SK-N-SH (cell line): ENCODE results near the gene MRPL21. TPM values are rescaled to one million over a fixed set of nuclear protein-coding genes. Genes with fewer than 3 reads are reported as not detected.

Source experiments
- CTCF ChIA-PET: fragments of 300-600, 350-600 bp; formaldehyde crosslinking; extraction: SDS; loops from one replicate; lab custom pipeline; 2021; lab: Yijun Ruan, JAX
- POLR2A ChIA-PET: fragments of 350-600 bp; sonication (Branson Sonifier 250); formaldehyde crosslinking; extraction: SDS; loops from one replicate; lab custom pipeline; 2020; ENCODE audit warnings: antibody characterized with exemption, inconsistent platforms; lab: Yijun Ruan, JAX
- DNase-seq: peaks from one replicate; pipeline ENCODE4 v3.0.0; 2012
- H2AFZ ChIP-seq: fragments of 200-600 bp; sonication (generic); 2 replicates; pipeline ENCODE4 v1.8.1; 2016; ENCODE audit warnings: antibody characterized with exemption, mild to moderate bottlenecking, low read depth
- H3F3A ChIP-seq: fragments of 200-600 bp; sonication (generic); replicated peaks from 2 replicates; pipeline ENCODE3; 2016; ENCODE audit warnings: antibody characterized with exemption, mild to moderate bottlenecking; ENCODE audit not compliant: insufficient read depth
- H3K27ac ChIP-seq, 2 experiments: fragments of 200-500 bp in 1 of 2; fragments of 200-600 bp in 1 of 2; sonication (Bioruptor generic) in 1 of 2; sonication (generic), shearing (Covaris generic) in 1 of 2; 2 replicates each; pipeline versions ENCODE4 v1.5.1 to v1.6.1; 2014 to 2016; ENCODE audit warnings: low read depth in 2 of 2, inconsistent platforms in 1 of 2, low read length in 1 of 2, mild to moderate bottlenecking in 1 of 2, mixed read lengths in 1 of 2
- H3K27me3 ChIP-seq: fragments of 200-600 bp; sonication (generic), shearing (Covaris generic); 2 replicates; pipeline ENCODE4 v1.6.1; 2016; ENCODE audit warnings: mixed run types; ENCODE audit not compliant: insufficient read depth
- H3K36me3 ChIP-seq, 2 experiments: fragments of 200-500 bp in 1 of 2; fragments of 200-600 bp in 1 of 2; sonication (Bioruptor generic) in 1 of 2; sonication (generic) in 1 of 2; replicated peaks in 1 of 2; 2 replicates each; pipeline versions ENCODE3 to v1.5.1; 2014 to 2016; ENCODE audit warnings: low read length in 1 of 2, mild to moderate bottlenecking in 1 of 2; ENCODE audit not compliant: insufficient read depth in 2 of 2, control insufficient read depth in 1 of 2
- H3K4me1 ChIP-seq, 2 experiments: fragments of 200-500 bp in 1 of 2; fragments of 200-600 bp in 1 of 2; sonication (Bioruptor generic) in 1 of 2; sonication (generic), shearing (Covaris generic) in 1 of 2; 2 replicates each; pipeline versions ENCODE4 v1.5.1 to v1.6.1; 2014 to 2016; ENCODE audit warnings: low read depth in 1 of 2, low read length in 1 of 2, mixed run types in 1 of 2; ENCODE audit not compliant: insufficient read depth in 2 of 2, control insufficient read depth in 1 of 2
- H3K4me2 ChIP-seq: fragments of 200-600 bp; sonication (generic), shearing (Covaris generic); 2 replicates; pipeline ENCODE4 v1.6.1; 2017; ENCODE audit warnings: mixed run types
- H3K4me3 ChIP-seq, 2 experiments: fragments of 200-500 bp in 1 of 2; fragments of 200-600 bp in 1 of 2; sonication (Bioruptor generic) in 1 of 2; sonication (generic), shearing (Covaris generic) in 1 of 2; 2 replicates each; pipeline versions ENCODE4 v1.5.1 to v1.8.1; 2014 to 2016; ENCODE audit warnings: low read depth in 2 of 2, inconsistent platforms in 1 of 2, low read length in 1 of 2, mild to moderate bottlenecking in 1 of 2, mixed read lengths in 1 of 2, moderate library complexity in 1 of 2
- H3K79me2 ChIP-seq: fragments of 200-600 bp; sonication (generic); 2 replicates; pipeline ENCODE4 v1.8.1; 2017; ENCODE audit warnings: mild to moderate bottlenecking; ENCODE audit not compliant: insufficient read depth
- H3K9ac ChIP-seq: fragments of 200-600 bp; sonication (generic); 2 replicates; pipeline ENCODE4 v1.6.1; 2017; ENCODE audit warnings: mixed run types
- H3K9me2 ChIP-seq: fragments of 200-600 bp; sonication (generic); 2 replicates; pipeline ENCODE4 v1.6.1; 2017; ENCODE audit warnings: mixed run types
- H3K9me3 ChIP-seq: fragments of 200-600 bp; sonication (generic); 2 replicates; pipeline ENCODE4 v1.6.1; 2017; ENCODE audit warnings: mixed run types, mild to moderate bottlenecking, moderate library complexity
- H4K20me1 ChIP-seq: fragments of 200-600 bp; sonication (generic); 2 replicates; pipeline ENCODE4 v1.6.1; 2017; ENCODE audit warnings: mild to moderate bottlenecking, mixed run types; ENCODE audit not compliant: insufficient read depth
- FOXJ3 ChIP-seq: sonication (generic); formaldehyde crosslinking; IDR thresholded peaks from 2 replicates; pipeline ENCODE4 v1.5.1; 2020; ENCODE audit warnings: mild to moderate bottlenecking, missing genetic modification reagents
- GATA2 ChIP-seq: sonication (generic); formaldehyde crosslinking; IDR thresholded peaks from 2 replicates; pipeline ENCODE4 v1.5.0; 2020; ENCODE audit warnings: mild to moderate bottlenecking, missing genetic modification reagents
- JUND ChIP-seq: IDR thresholded peaks from 2 replicates; pipeline ENCODE4 v1.4.0; 2012
- MAX ChIP-seq: IDR thresholded peaks from 2 replicates; pipeline ENCODE4 v1.4.0; 2012; ENCODE audit warnings: low read depth
- MXI1 ChIP-seq: IDR thresholded peaks from 2 replicates; pipeline ENCODE4 v1.6.1; 2012; ENCODE audit warnings: mild to moderate bottlenecking, low read depth, low read length, improper control_type of control experiment
- PBX3 ChIP-seq: IDR thresholded peaks from 2 replicates; pipeline ENCODE4; 2012
- POLR2AphosphoS5 ChIP-seq: IDR thresholded peaks from 2 replicates; pipeline ENCODE4 v1.6.1; 2012; ENCODE audit warnings: low read depth, low read length
- REST ChIP-seq: IDR thresholded peaks from 2 replicates; pipeline ENCODE4 v1.6.1; 2012; ENCODE audit warnings: mild to moderate bottlenecking, low read depth, low read length, moderate library complexity
- TAF1 ChIP-seq: IDR thresholded peaks from 2 replicates; pipeline ENCODE4 v1.6.1; 2012; ENCODE audit warnings: low read depth, mild to moderate bottlenecking, low read length, moderate library complexity, borderline replicate concordance
- TCF12 ChIP-seq: IDR thresholded peaks from 2 replicates; pipeline ENCODE4 v1.4.0; 2012
- WGBS: methylation state at CpG from one replicate; pipeline ENCODE4 v1.1.6; 2017; ENCODE audit warnings: low lambda C conversion rate; 5-methylcytosine and 5-hydroxymethylcytosine counted together
- polyA plus RNA-seq, 3 experiments: library from polyadenylated mRNA; depleted of rRNA; stranded (reverse); fragments of >200 nt; gene quantifications; 2 replicates each; pipeline ENCODE4 v1.2.3, GENCODE V29; 2012
- TF ChIP-seq, protein P1 (sequence below): fragments of 150-350 bp; IDR thresholded peaks from 2 replicates; pipeline ENCODE4 v1.6.1; 2017; ENCODE audit warnings: antibody characterized with exemption, low read length, low read depth, borderline replicate concordance
- TF ChIP-seq, protein P2 (sequence below): fragments of 200-600 bp; sonication (generic); IDR thresholded peaks from 2 replicates; pipeline ENCODE4 v1.6.1; 2017; ENCODE audit warnings: antibody characterized with exemption, mild to moderate bottlenecking, moderate library complexity

MRPL21 gene
- polyA plus RNA-seq, 1 of the 3 experiments (the other 2 are of a cell fraction) = 125 TPM

DNA sequence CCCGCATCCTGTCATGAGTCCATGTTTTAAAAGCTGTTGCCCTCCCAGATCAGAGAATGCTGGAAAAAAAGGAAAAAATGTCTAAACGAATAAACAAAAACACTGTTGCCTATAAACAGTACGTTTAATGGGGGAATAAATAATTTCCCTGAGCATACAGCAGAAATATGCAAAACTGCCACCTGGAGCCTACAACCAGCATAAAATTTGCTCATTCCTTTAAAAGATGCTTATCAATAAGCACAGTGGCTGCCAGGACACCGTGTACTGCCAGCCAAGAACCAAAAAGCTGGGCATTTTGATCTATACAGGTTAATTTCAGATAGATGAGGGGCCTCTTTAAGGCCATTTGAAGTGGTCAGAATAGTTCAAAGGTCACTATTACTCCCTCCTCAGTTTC is 56.2 kb downstream of the MRPL21 start:
- H3K9ac ChIP-seq = no peak overlapping the region
- H4K20me1 ChIP-seq = no peaks in the 10 kb centered on the region
- no peak for DNase-seq
- no peaks in the 10 kb centered on the region for H3K79me2 ChIP-seq
- TF ChIP-seq FOXJ3 (CRISPR knock-in tag) (no peak), TAF1 (no peak), REST (no peak), POLR2AphosphoS5 (no peak), MAX (no peak), MXI1 (no peak), GATA2 (no peak), PBX3 (no peak), JUND (no peak), TCF12 (no peak)
- TF ChIP-seq, protein P1, sequence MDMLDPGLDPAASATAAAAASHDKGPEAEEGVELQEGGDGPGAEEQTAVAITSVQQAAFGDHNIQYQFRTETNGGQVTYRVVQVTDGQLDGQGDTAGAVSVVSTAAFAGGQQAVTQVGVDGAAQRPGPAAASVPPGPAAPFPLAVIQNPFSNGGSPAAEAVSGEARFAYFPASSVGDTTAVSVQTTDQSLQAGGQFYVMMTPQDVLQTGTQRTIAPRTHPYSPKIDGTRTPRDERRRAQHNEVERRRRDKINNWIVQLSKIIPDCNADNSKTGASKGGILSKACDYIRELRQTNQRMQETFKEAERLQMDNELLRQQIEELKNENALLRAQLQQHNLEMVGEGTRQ = no peak
- TF ChIP-seq, protein P2, sequence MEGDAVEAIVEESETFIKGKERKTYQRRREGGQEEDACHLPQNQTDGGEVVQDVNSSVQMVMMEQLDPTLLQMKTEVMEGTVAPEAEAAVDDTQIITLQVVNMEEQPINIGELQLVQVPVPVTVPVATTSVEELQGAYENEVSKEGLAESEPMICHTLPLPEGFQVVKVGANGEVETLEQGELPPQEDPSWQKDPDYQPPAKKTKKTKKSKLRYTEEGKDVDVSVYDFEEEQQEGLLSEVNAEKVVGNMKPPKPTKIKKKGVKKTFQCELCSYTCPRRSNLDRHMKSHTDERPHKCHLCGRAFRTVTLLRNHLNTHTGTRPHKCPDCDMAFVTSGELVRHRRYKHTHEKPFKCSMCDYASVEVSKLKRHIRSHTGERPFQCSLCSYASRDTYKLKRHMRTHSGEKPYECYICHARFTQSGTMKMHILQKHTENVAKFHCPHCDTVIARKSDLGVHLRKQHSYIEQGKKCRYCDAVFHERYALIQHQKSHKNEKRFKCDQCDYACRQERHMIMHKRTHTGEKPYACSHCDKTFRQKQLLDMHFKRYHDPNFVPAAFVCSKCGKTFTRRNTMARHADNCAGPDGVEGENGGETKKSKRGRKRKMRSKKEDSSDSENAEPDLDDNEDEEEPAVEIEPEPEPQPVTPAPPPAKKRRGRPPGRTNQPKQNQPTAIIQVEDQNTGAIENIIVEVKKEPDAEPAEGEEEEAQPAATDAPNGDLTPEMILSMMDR = no peak
- H3K36me3 ChIP-seq = no peaks in the 10 kb centered on the region
- no peak overlapping the region for H3K27ac ChIP-seq
- H3K4me3 ChIP-seq = no peak overlapping the region
- H3K4me1 ChIP-seq = no peaks in the 10 kb centered on the region
- H3K27me3 ChIP-seq = no peaks in the 10 kb centered on the region
- CTCF ChIA-PET = interaction anchor here (1.1 kb wide), 1 partner anchor 43 kb away, joined by 6 read pairs; no protein-coding TSS in a partner anchor
- WGBS = 50% methylated on average over 4 of the region's 4 CpGs
- no peaks in the 10 kb centered on the region for H3K9me3 ChIP-seq
- H2AFZ ChIP-seq = no peak overlapping the region
- peaks cover 5% of the 10 kb centered on the region for H3F3A ChIP-seq
- no peaks in the 10 kb centered on the region for H3K9me2 ChIP-seq
- H3K4me2 ChIP-seq = no peak overlapping the region
- POLR2A ChIA-PET = no interaction called here
